ENCODE data around the gene UCK2. TPM values are rescaled to one million over a fixed set of nuclear protein-coding genes. Genes with fewer than 3 reads are reported as not detected.
A peak's percentile ranks its signal among the peaks of the same experiment; 100 is the strongest.

The UCK2 gene
- total RNA-seq, 1 donor from 2014 or later: 49.8 TPM

GRCh38 chr1:165915932-165916348 is 88.5 kb downstream of the UCK2 start:
- no peaks in the 10 kb centered on the region for H3K36me3 Mint-ChIP-seq (ENCODE audit: unreplicated experiment)
- no peaks in the 10 kb centered on the region for H3K27me3 Mint-ChIP-seq (ENCODE audit: unreplicated experiment)
- no peak for TF ChIP-seq CTCF (IDR thresholded peaks at IDR 0.05)
- no peak for DNase-seq (ENCODE audit: extremely low spot score, unreplicated experiment)
- no peaks in the 10 kb centered on the region for H3K9me3 Mint-ChIP-seq (ENCODE audit: unreplicated experiment)
- H3K4me1 Mint-ChIP-seq (ENCODE audit: unreplicated experiment): peaks cover 20% of the 10 kb centered on the region
- H3K27ac Mint-ChIP-seq (ENCODE audit: unreplicated experiment): peak overlapping the region; percentile 83
- no peak overlapping the region for H3K4me3 Mint-ChIP-seq (ENCODE audit: unreplicated experiment)

GRCh38 chr1:165917166-165917565 is 89.8 kb downstream of the UCK2 start:
- no peaks in the 10 kb centered on the region for H3K27me3 Mint-ChIP-seq (ENCODE audit: unreplicated experiment)
- H3K36me3 Mint-ChIP-seq (ENCODE audit: unreplicated experiment): no peaks in the 10 kb centered on the region

GRCh38 chr1:165924117-165924516 is 96.7 kb downstream of the UCK2 start:
- no peak overlapping the region for H3K4me3 Mint-ChIP-seq (ENCODE audit: unreplicated experiment)
- H3K27ac Mint-ChIP-seq (ENCODE audit: unreplicated experiment): no peak overlapping the region
- H3K9me3 Mint-ChIP-seq (ENCODE audit: unreplicated experiment): no peaks in the 10 kb centered on the region
- no peaks in the 10 kb centered on the region for H3K27me3 Mint-ChIP-seq (ENCODE audit: unreplicated experiment)
- H3K4me1 Mint-ChIP-seq (ENCODE audit: unreplicated experiment): no peaks in the 10 kb centered on the region
- no peaks in the 10 kb centered on the region for H3K36me3 Mint-ChIP-seq (ENCODE audit: unreplicated experiment)
- no peak for DNase-seq (ENCODE audit: extremely low spot score, unreplicated experiment)
- TF ChIP-seq CTCF (IDR thresholded peaks at IDR 0.05): no peak

More at GRCh38 chr1:165917166-165917565, 89.8 kb downstream of the UCK2 start:
- no peak for TF ChIP-seq CTCF (IDR thresholded peaks at IDR 0.05)
- H3K4me3 Mint-ChIP-seq (ENCODE audit: unreplicated experiment): no peak overlapping the region
- H3K4me1 Mint-ChIP-seq (ENCODE audit: unreplicated experiment): peaks cover 14% of the 10 kb centered on the region
- no peak for DNase-seq (ENCODE audit: extremely low spot score, unreplicated experiment)
- no peaks in the 10 kb centered on the region for H3K9me3 Mint-ChIP-seq (ENCODE audit: unreplicated experiment)
- no peak overlapping the region for H3K27ac Mint-ChIP-seq (ENCODE audit: unreplicated experiment)

- H3K4me1 Mint-ChIP-seq (ENCODE audit: unreplicated experiment): no peaks in the 10 kb centered on the region
- TF ChIP-seq CTCF (IDR thresholded peaks at IDR 0.05): no peak
- H3K9me3 Mint-ChIP-seq (ENCODE audit: unreplicated experiment): no peaks in the 10 kb centered on the region
- no peak for DNase-seq (ENCODE audit: extremely low spot score, unreplicated experiment)
- no peak overlapping the region for H3K4me3 Mint-ChIP-seq (ENCODE audit: unreplicated experiment)
- no peak overlapping the region for H3K27ac Mint-ChIP-seq (ENCODE audit: unreplicated experiment)
- no peaks in the 10 kb centered on the region for H3K36me3 Mint-ChIP-seq (ENCODE audit: unreplicated experiment)
- H3K27me3 Mint-ChIP-seq (ENCODE audit: unreplicated experiment): no peaks in the 10 kb centered on the region
These were observed 98.2 kb downstream of the UCK2 start for GRCh38 chr1:165925498-165926079.

GRCh38 chr1:165927169-165927568 is 99.8 kb downstream of the UCK2 start:
- H3K4me3 Mint-ChIP-seq (ENCODE audit: unreplicated experiment): no peak overlapping the region
- no peaks in the 10 kb centered on the region for H3K27me3 Mint-ChIP-seq (ENCODE audit: unreplicated experiment)
- H3K9me3 Mint-ChIP-seq (ENCODE audit: unreplicated experiment): no peaks in the 10 kb centered on the region

More at GRCh38 chr1:165927169-165927568, 99.8 kb downstream of the UCK2 start:
- no peak for TF ChIP-seq CTCF (IDR thresholded peaks at IDR 0.05)
- DNase-seq (ENCODE audit: extremely low spot score, unreplicated experiment): no peak
- H3K27ac Mint-ChIP-seq (ENCODE audit: unreplicated experiment): no peak overlapping the region
- H3K36me3 Mint-ChIP-seq (ENCODE audit: unreplicated experiment): no peaks in the 10 kb centered on the region
- H3K4me1 Mint-ChIP-seq (ENCODE audit: unreplicated experiment): no peaks in the 10 kb centered on the region

Measured in osteocyte (in vitro differentiated cells).